HL-60/S4 treated with retinoic acid at 250 ng/mL for 4 days and 3 days (cell line): ENCODE measurements around the gene S1PR4.
"Not testable (repeated sequence)": the region's sequence is repeated elsewhere in the genome, so short reads cannot be mapped to it uniquely, and the experiment has no call there.

Experiments
- in situ Hi-C: fragments of 300-500 bp; cut with MboI; formaldehyde crosslinking; loops from 2 replicates; pipeline ENCODE4 v1.7.0; 2022; ENCODE audit warnings: low sequenced_read_pairs

The S1PR4 gene

GRCh38 chr19:3192684-3193083 lies 14.1 kb downstream of the S1PR4 start:
- in situ Hi-C loops: no loop called here

GRCh38 chr19:3193256-3194105 lies 14.9 kb downstream of the S1PR4 start:
- in situ Hi-C loops: no loop called here

GRCh38 chr19:3194106-3195087 lies 15.8 kb downstream of the S1PR4 start:
- in situ Hi-C loops: no loop called here

- in situ Hi-C loops: no loop called here
Measured at GRCh38 chr19:3196064-3196932, 17.7 kb downstream of the S1PR4 start.

GRCh38 chr19:3196933-3197205 lies 18.3 kb downstream of the S1PR4 start:
- in situ Hi-C loops: no loop called here

GRCh38 chr19:3198901-3199700 lies 20.5 kb downstream of the S1PR4 start:
- in situ Hi-C loops: no loop called here

- in situ Hi-C loops: no loop called here
Measured at GRCh38 chr19:3201072-3201700, 22.6 kb downstream of the S1PR4 start.

GRCh38 chr19:3201911-3202310 lies 23.3 kb downstream of the S1PR4 start:
- in situ Hi-C loops: no loop called here

GRCh38 chr19:3202346-3202745 lies 23.8 kb downstream of the S1PR4 start:
- in situ Hi-C loops: no loop called here

- in situ Hi-C loops: not testable (repeated sequence)
Measured at GRCh38 chr19:3202895-3203294, 24.3 kb downstream of the S1PR4 start.

GRCh38 chr19:3203805-3204645 lies 25.5 kb downstream of the S1PR4 start:
- in situ Hi-C loops: no loop called here

- in situ Hi-C loops: no loop called here
Measured at GRCh38 chr19:3204646-3205275, 26.2 kb downstream of the S1PR4 start.

GRCh38 chr19:3206216-3206953 lies 27.8 kb downstream of the S1PR4 start:
- in situ Hi-C loops: no loop called here

- in situ Hi-C loops: no loop called here
Measured at GRCh38 chr19:3207461-3208242, 29.1 kb downstream of the S1PR4 start.

- in situ Hi-C loops: no loop called here
Measured at GRCh38 chr19:3208317-3209207, 30.0 kb downstream of the S1PR4 start.
